NCI-H345 (cell line): ENCODE data around the gene SNX20.

Experiments used
- DNase-seq: peaks from one replicate; lab custom pipeline; 2025; lab: John Stamatoyannopoulos, UW

The SNX20 gene, protein sequence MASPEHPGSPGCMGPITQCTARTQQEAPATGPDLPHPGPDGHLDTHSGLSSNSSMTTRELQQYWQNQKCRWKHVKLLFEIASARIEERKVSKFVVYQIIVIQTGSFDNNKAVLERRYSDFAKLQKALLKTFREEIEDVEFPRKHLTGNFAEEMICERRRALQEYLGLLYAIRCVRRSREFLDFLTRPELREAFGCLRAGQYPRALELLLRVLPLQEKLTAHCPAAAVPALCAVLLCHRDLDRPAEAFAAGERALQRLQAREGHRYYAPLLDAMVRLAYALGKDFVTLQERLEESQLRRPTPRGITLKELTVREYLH

GRCh38 chr16:50681021-50681885, at the start of gene SNX20:
TSS of gene SNX20 (minus strand) at chr16:50681312. CDS start at chr16:50677526, 3,786 bp downstream.
- DNase-seq: no peak

DNA sequence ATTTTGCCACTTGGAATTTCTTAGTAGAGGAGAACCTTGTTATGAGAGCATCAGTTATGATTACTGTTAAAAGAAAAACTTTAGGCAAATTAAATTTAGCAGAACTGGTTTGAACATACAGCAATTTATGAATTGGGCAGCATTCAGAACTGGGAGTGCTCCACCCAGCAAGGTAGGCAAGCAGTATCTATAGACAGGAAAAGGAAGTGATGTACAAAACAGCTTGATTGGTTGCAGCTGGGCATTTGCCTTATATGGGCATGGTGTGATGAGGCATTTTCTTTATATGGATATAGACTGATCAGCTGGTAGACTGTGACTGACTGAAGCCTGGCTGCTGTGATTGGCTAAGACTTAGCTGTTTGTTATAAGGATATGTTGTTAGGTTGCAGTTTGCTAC, 43.2 kb upstream of the SNX20 start:
- no peak for DNase-seq

- DNase-seq: no peak
These were observed 41.8 kb upstream of the SNX20 start for GRCh38 chr16:50722960-50723359.

DNA sequence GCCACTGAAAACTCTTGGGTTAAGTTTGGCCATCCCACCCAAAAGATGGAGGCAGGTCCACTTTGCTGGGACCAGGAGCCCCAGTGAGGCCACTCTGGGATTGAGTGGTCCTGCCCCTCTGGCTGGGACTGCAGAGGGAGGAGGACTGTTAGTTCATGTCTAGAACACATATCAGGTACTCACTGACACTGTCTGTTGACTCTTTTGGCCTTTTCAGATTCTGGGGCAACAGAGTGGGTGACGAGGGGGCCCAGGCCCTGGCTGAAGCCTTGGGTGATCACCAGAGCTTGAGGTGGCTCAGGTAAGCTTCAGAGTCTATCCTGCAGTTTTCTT, 41.3 kb upstream of the SNX20 start:
- no peak for DNase-seq

DNA sequence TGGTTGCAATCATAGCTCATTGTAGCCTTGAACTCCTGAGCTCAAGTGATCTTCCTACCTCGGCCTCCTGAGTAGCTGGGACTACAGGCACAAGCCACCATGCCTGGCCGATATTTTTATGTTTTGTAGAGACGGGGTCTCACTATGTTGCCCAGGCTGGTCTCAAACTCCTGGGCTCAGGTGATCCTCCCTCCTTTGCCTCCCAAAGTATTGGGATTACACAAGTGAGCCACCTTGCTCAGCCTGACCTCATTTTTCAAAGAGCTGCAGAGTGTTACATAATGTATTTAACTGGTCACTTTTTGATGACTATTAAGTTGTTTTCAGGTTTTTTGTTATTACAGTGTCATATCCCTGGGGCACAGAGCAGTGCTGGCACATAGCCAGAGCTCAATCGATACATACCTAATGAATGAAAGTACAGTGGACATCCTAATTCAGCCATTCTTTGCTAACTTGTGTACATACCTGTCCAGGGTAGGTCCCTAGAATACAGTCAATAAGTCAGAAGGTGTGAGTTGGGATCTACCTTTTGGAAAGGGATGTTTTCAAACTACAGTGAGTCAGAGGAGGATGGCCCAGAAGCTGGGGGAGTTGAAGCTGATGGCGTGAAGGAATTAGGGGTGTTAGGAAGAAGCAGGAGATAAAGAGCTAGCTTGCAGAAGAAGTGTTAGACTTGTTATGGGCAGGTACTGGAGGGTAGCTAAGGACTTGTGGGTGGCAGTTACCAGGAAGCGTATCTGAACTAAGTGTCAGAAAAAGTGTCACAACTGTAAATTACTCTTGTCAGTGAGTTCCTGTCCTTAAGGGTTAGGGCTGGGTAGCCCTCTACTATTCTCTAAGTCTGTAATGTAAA, 40.7 kb upstream of the SNX20 start:
- DNase-seq: no peak

DNA sequence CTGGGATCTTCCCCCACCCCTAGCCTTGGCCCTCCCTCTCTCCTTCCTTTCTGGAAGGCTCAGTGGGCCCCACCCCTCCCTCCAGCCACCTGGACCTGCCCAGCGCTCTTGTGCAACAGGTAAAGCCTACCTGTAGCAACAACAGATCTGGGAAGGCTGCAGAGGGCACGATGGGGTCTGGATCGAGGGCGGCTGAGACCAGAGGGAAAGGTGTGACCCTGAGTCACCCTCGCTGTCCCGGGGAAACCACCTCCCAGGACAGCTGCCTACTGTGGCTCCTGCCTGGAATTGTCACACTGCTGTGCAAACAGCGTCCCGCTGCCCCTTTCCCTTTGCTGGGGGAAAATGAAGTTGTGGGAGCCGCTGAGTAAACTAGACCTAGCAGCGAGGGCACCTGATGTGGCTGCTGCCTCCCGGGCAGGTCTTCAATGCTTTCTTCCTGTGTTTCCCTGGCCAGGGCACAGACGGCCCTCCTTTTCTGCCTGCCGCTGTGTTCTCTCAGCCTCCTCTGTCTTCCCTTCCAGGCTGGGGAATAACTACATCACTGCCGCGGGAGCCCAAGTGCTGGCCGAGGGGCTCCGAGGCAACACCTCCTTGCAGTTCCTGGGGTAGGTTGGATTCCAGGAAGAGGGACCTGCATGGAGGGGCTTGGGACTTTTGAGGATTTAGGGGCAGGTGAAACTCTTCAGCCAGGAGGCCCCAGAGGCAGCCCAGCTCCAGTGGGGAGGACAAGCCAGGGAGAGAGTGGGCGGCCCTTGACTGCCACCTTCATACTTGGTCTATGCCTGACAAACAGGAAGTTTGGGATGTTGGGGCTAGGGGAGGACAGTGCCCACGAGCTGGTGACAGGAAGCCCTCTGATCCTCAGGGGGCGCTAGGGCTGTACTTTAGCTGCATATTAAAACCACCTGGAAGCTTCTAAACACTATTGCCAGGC, 38.6 kb upstream of the SNX20 start:
- DNase-seq: no peak

GRCh38 chr16:50718761-50719400, 37.8 kb upstream of the SNX20 start:
- DNase-seq: no peak

DNA sequence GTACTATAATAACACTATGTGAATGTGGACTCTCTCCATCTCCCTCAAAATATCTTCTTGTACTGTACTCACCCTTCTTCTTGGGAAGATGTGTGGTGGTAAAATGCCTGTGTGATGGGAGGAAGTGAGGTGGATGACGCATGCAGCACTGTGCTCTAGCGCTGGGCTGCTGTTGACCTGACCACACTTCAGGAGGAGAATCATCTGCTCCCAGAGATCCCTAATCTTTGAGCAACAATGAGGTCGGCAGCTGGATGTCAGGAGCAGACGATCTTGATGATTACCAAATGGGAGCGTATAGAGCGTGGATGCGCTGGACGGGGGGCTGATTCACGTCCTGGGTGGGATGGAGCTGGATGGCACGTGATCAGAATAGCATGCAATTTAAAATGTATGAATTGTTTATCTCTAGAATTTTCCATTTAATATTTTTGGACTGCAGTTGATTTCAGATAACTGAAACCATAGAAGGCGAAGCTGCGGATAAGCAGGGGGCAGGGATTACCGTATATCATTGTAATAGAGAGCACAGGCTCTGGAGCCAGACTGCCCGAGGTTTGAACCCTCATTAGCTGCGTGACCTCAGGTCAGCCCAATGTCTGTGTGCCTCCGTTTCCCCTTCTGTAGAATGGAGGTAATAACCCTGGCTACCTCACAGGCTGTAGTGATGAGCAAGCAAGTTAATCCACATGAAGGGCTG, 37.1 kb upstream of the SNX20 start:
- DNase-seq: no peak

DNA sequence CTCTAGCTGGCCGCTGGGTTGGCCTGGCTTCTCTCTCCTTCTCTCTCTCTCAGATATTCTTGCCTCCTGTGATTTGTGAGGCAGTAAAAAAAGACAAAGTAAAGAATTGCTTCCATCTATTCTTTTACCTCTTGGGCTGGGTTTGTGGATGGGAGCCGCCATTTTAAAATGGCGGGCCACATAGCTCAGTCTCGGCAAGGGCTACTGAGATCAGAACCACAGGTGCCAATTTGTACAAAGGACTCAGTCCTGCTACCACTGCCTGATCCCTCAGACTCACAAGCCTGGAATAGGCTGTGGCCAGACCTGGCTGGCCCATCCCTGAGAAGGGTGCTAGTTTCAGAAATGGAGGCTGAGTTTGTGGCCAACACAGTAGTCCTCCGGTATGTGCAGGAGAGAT, 36.4 kb upstream of the SNX20 start:
- no peak for DNase-seq

- no peak for DNase-seq
These were observed 36.0 kb upstream of the SNX20 start for GRCh38 chr16:50717091-50717490.

DNA sequence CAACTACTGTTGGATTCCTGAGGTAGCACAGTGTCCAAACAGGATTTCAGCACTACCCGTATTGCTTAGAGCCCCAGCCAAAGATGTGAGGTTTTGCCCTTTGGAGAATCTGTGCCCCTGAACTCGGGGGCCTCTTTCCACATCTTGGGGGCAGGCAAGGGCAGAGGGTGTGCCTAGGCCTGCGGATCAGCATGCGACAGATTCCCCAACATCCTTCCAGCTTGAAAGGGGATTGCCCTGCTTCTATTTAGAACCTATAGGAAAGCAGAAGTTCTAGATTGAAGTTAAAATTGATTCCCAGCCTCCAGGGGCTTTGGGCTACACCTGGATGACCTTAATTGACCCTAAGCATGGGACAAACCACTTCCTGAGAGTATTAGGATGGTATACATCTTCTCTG, 31.8 kb upstream of the SNX20 start:
- DNase-seq: no peak

DNA sequence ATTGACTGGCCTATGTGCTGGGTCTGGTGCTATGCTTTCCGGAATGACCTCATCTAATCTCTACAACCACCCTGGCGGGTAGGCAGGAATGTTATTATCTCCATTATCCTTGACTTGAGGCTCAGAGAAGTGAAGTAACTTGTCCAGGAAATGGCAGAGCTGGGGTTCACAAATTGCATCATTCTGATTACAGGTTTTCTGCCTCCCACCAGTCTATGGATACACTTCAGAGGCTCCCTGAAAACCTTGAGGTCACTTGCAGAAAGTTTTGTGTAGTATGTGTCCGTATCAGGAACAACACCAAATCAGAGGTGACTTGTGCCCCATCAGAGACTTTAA, 31.4 kb upstream of the SNX20 start:
- no peak for DNase-seq

DNA sequence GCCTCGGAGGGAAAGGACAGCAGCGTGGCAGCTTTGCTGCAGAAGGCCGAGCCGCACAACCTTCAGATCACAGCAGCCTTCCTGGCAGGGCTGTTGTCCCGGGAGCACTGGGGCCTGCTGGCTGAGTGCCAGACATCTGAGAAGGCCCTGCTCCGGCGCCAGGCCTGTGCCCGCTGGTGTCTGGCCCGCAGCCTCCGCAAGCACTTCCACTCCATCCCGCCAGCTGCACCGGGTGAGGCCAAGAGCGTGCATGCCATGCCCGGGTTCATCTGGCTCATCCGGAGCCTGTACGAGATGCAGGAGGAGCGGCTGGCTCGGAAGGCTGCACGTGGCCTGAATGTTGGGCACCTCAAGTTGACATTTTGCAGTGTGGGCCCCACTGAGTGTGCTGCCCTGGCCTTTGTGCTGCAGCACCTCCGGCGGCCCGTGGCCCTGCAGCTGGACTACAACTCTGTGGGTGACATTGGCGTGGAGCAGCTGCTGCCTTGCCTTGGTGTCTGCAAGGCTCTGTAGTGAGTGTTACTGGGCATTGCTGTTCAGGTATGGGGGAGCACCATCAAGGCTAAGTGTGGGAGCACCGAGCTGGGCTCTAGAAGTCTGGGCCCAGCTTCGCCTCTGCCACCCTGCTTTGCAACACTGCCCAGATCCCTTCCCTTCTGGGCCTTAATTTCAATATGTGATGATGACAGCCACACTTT, 30.9 kb upstream of the SNX20 start:
- no peak for DNase-seq

DNA sequence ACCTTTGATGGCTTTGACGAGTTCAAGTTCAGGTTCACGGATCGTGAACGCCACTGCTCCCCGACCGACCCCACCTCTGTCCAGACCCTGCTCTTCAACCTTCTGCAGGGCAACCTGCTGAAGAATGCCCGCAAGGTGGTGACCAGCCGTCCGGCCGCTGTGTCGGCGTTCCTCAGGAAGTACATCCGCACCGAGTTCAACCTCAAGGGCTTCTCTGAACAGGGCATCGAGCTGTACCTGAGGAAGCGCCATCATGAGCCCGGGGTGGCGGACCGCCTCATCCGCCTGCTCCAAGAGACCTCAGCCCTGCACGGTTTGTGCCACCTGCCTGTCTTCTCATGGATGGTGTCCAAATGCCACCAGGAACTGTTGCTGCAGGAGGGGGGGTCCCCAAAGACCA, 29.9 kb upstream of the SNX20 start:
- no peak for DNase-seq

GRCh38 chr16:50709980-50710379, 28.9 kb upstream of the SNX20 start:
- DNase-seq: no peak

DNA sequence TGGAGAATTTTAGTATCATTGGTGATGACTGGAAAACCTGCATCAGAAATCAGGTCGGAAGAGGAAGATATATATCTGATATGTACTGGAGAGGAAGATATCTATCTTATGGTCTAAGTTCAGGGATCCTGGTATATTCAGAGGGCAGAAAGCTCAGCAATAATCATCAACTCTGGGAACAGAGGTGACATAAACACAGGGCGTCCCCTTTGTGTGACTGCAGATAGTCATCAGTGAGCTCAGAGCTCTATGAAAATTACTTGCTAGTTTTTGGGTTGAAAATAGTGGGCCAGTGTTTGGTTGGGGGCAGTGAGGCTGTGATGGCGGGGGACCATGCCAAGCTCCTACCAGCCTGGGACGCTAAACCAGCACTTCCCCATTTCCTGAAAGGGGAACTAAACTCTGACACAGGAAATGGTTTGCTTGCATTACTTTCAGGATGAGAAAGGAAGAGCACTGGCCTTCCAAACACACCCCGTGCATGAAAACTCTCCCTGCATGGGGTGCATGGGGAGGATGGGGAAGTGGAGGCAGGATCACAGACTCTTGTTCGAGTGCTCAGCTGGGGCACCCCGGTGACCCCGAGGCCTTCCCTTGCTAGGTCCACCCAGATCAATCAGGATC, 28.1 kb upstream of the SNX20 start:
- no peak for DNase-seq

GRCh38 chr16:50708373-50709060, 27.4 kb upstream of the SNX20 start:
- DNase-seq: no peak

GRCh38 chr16:50706250-50706649, 25.1 kb upstream of the SNX20 start:
- no peak for DNase-seq
